ENCODE results near the gene DIS3L2.

- TF ChIP-seq EZH2 (IDR thresholded peaks at IDR 0.05; ENCODE audit: borderline replicate concordance, low read length): no peak
- TF ChIP-seq CTCF (IDR thresholded peaks at IDR 0.05; ENCODE audit: low read length): no peak
Observed at GRCh38 chr2:232260075-232260474, 298.6 kb downstream of the DIS3L2 start.

All from OCI-LY1 (cell line).